NCI-H446 treated with DMSO at 0.1 percent for 48 hours (cell line): ENCODE data around the gene MARCHF10.

Source experiments
- DNase-seq: peaks from one replicate; lab custom pipeline; 2025; lab: John Stamatoyannopoulos, UW

MARCHF10 gene

DNA sequence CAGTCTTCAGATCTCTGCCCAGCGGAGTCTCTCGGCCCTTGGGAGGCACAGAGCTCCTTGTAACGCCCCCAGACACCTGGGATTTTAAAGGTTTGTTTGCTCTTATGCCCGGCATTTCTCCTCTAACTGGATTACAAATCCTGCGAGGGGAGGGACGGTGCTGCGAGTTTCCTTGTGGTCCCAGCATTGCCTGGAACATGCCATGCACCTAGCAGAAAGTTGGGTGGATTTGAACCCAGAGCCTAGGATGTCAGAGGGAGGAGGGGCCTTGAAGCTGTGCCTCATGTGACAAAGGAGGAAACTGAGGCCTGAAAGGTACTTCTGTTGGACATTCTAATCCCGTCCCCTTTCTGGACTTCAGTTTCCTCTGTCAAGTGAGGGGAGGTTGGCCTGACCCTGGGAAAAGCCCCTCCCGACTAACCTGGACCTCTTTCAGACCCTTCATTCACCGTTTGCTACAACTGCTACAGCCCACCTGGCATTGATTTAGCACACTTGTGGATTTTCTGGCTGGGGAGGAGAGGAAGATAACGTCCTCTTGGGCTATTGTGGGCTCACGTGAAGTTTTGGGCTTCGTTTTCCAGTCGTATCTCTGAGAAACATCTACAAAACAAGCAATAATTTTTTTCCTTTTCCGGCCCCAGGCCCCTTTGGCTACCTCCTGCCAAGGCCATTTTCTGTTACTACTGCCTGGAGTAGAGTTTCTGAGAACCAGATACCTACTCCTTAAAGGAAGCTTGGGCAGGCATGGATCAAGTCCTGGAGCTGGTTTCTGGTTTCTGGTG lies 149.8 kb downstream of the MARCHF10 start:
- no peak for DNase-seq

DNA sequence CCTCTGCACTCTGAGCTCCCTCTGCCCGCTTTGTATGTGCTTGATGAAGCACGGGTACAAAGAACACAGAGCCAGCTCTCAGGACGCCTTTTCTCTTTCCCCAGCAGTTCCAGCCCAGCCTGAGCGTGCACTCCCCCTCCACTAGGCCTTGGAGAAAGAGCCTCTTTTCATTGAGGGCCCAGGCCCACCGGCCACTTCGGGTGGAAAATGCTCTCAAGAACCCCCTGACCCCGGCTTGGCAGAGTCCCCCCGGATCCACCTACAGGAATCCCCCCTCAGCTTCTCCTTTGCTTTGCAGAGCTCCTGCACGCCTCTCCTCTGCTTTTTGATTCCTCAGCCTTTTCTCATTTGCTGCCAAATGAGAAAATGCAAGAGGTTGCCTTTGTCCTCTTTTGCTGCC lies 150.4 kb downstream of the MARCHF10 start:
- no peak for DNase-seq

DNA sequence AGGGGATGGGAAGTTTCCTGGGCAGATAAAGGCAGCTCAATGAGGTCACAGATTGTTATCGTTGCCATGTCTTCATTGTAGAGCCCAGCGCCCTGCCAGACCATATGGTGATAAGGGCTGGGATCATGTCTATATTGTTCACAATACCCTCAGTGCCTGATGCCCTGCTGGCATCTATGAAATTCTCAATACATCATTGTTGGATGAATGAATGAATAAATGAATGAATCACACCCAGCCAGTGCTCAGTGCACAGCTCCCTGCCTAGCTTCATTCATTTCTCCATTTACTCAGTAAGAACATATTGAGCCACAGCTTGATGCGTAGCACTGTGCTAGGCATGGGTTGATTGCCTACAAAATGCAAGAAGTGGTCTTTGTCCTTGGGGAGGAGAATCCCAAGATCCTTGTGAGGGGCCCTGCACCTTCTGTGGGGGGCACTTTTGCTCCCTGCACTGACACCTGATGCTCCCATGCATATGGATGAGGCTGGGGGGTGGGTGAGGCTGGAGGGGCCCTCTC lies 150.9 kb downstream of the MARCHF10 start:
- no peak for DNase-seq

GRCh38 chr17:62656446-62656845 lies 151.7 kb downstream of the MARCHF10 start:
- no peak for DNase-seq

- no peak for DNase-seq
Measured at GRCh38 chr17:62655656-62656055, 152.5 kb downstream of the MARCHF10 start.

DNA sequence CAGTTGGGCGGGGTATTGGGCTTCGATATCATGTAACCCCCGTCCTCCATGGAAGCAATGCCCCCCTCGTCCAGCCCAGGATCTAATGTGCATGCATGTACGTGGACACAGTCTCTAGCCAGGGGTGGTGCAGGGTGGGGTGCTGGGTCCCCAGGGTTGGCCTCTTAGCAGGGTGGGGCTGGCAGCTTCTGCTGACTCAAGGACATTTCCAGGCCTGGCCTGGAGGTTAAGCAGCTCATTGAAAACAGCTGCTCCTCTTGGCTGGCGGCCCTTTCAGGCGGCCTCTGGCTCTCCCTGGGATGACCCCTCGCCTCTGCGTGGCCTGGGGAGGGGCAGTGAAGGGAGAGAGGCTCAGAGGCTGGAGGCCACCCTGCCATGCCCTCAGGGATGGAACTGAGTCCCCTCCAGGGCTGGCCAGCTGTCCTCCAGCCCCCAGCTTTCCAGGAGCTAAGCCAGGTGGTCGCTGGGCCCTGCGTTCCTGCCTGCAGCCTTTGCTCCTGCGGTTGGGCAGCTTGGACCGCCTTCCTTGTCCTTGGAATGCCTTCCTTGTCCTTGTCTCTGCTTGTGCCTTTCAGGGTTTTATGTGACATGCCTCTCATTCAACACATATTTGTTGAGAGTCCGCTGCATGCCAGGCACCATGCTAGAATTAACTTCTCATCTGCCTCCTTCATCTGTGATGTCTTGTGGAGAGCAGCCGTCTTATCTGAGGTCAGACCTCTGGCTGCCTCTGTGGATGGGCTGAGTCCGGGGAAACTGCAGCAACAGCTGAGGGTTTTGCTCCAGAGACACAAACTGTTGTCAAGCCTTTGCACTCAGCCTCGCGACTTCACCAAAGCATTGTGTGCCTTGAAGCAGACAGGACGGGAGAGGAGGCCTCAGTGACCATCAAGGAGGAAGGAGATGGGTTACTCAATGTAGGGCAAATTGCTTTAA lies 154.0 kb downstream of the MARCHF10 start:
- no peak for DNase-seq

GRCh38 chr17:62653002-62653825 lies 154.9 kb downstream of the MARCHF10 start:
- no peak for DNase-seq

DNA sequence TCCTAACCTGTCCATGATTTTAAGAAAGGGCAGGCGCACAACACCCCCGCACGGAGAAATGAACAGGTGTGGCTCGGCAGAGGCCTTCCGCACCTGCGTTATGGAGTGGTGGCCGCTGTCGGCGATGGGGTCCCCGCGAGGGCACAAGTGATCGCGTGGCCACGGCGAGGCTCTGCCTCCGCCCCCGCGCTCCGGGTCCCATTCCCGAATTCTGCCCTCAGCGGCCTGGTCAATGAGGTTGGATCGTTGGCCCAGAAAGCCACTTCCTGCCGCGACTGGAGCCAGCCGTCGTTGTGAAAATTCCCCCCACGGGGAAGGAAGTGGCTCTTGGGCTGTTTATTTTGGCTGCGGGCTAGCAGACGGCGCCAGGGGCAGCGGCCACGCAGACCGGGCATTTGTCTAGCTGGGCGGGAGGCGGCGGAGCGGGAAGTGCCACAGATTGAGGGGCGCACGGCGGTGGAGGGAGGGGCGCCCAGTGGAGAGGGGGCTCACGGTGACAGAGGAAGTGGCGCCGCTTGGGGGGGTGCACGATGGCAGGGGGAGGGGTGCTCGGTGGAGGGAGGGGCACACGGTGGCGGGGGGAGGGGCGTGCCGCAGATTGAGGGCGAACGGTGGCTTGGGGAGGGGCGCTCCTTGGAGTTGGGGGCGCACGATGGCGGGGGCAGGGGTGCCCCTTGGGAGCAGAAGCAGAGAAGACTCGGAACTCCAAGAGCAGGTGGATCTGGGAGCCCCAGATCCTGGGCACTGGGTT lies 155.7 kb downstream of the MARCHF10 start:
- DNase-seq, result no peak
